Mucosa of descending colon (tissue), 3 donors: ENCODE data around the gene SPEG. TPM values are rescaled to one million over a fixed set of nuclear protein-coding genes. Genes with fewer than 3 reads are reported as not detected.

ENCODE experiments used
- ATAC-seq: fragments of 200-7000 bp; cut with Tn5 transposase; one replicate; pipeline ENCODE4 v1.9.1; 2020; ENCODE audit warnings: mild to moderate bottlenecking, moderate library complexity
- DNase-seq, 3 donors: peaks; one replicate each; pipeline ENCODE4 v3.0.0-alpha.2; 2020
- H3K36me3 ChIP-seq: fragments of 200-600 bp; one replicate; pipeline ENCODE4 v1.8.0; 2021; ENCODE audit warnings: low read depth, mild to moderate bottlenecking
- H3K4me1 ChIP-seq: fragments of 200-600 bp; one replicate; pipeline ENCODE4 v1.8.0; 2021; ENCODE audit warnings: low read depth, mild to moderate bottlenecking
- H3K4me3 ChIP-seq: fragments of 200-600 bp; one replicate; pipeline ENCODE4 v1.8.0; 2021; ENCODE audit warnings: mild to moderate bottlenecking
- H3K9me3 ChIP-seq: fragments of 200-600 bp; one replicate; pipeline ENCODE4 v1.8.0; 2021; ENCODE audit warnings: mild to moderate bottlenecking
- intact Hi-C, 2 donors: fragments of 100-400 bp; cut with DNase I in 1 of 2; cut with micrococcal nuclease in 1 of 2; formaldehyde crosslinking; loops; one replicate each; pipeline versions ENCODE4 v1.11.0 to v1.11.1; 2022; cut with DNase I, micrococcal nuclease
- total RNA-seq, 3 donors: library from RNA; stranded (reverse); fragmentation: NEBNext Ultra II Directional in 2 of 3; extraction: Animal tissue kit (Norgen Biotek cat#: 25700) in 2 of 3; gene quantifications; one replicate each; pipeline versions ENCODE4 v1.2.1 to v1.2.4, GENCODE V29; 2021 to 2023
- TF ChIP-seq, protein P1 (sequence below): fragments of 200-600 bp; IDR thresholded peaks from one replicate; pipeline ENCODE4 v1.8.0; 2022; ENCODE audit warnings: antibody characterized with exemption, mild to moderate bottlenecking
- donor health status: DM: no; HTN: no; CAD: no; lungs with moderate emphysema.
- donor health status: DM: no; HTN: no; CAD: no.
- donor health status: DM: no; HTN: yes; CAD: no.

The SPEG gene
- total RNA-seq, 3 donors from 2014 or later: 7.9 to 242 (median 22.2) TPM

DNA sequence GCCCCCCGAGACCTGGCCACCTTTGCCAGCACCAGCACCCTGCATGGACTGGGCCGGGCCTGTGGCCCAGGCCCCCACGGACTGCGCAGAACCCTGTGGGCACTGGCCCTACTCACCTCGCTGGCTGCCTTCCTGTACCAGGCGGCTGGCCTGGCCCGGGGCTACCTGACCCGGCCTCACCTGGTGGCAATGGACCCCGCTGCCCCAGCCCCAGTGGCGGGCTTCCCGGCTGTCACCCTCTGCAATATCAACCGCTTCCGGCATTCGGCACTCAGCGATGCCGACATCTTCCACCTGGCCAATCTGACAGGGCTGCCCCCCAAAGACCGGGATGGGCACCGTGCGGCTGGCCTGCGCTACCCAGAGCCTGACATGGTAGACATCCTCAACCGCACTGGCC, 80.2 kb downstream of the SPEG start:
- intact Hi-C loops: no loop called here
- DNase-seq (peak in 1 of 3 donors; percentile 49), ATAC-seq (no peak)
- Histone ChIP-seq H3K9me3 (no peaks in the 10 kb centered on the region), H3K4me3 (no peak overlapping the region), H3K4me1 (peaks cover 8% of the 10 kb centered on the region), H3K36me3 (no peaks in the 10 kb centered on the region)
- TF ChIP-seq, protein P1, sequence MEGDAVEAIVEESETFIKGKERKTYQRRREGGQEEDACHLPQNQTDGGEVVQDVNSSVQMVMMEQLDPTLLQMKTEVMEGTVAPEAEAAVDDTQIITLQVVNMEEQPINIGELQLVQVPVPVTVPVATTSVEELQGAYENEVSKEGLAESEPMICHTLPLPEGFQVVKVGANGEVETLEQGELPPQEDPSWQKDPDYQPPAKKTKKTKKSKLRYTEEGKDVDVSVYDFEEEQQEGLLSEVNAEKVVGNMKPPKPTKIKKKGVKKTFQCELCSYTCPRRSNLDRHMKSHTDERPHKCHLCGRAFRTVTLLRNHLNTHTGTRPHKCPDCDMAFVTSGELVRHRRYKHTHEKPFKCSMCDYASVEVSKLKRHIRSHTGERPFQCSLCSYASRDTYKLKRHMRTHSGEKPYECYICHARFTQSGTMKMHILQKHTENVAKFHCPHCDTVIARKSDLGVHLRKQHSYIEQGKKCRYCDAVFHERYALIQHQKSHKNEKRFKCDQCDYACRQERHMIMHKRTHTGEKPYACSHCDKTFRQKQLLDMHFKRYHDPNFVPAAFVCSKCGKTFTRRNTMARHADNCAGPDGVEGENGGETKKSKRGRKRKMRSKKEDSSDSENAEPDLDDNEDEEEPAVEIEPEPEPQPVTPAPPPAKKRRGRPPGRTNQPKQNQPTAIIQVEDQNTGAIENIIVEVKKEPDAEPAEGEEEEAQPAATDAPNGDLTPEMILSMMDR: no peak

DNA sequence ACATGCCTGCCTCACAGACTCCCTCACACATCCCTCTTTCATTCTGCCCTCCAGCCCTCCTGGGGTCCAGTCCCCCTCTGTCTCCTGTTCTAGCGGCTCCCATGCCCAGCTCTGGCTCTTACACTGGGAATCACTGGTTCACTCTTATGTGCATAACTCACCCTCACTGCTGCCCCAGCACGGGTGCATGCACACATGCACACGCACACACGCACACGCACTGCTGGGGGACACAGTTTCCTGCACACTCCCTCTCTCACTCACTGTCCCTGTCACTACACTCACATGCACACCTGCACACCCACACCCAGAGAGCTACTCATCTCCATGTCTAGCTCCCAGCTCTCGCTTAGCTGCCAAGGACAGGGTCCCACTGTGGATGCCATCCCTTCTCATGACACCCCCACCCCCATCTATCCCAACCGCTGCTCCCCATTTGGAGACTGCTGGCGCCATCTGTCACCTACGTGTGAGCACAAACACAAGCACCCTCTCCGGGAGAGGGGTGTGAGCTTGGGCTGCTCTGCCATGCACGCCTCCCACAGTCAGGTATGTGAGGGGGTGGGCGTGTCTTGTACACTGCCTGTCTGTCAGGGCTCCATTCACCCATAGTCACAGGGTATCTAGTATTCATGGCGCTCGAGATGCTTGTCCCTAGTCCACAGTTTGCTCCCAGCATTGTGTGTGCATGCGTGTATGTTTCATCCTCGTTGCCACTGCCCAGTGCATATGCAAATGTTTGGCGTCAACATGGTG, 81.4 kb downstream of the SPEG start:
- DNase-seq (peak in 1 of 3 donors; percentile 23), ATAC-seq (no peak)
- no peak overlapping the region for H3K4me3 ChIP-seq
- intact Hi-C loops: no loop called here
- no peaks in the 10 kb centered on the region for H3K9me3 ChIP-seq
- no peaks in the 10 kb centered on the region for H3K36me3 ChIP-seq
- H3K4me1 ChIP-seq: peaks cover 2% of the 10 kb centered on the region
- TF ChIP-seq, protein P1: no peak

DNA sequence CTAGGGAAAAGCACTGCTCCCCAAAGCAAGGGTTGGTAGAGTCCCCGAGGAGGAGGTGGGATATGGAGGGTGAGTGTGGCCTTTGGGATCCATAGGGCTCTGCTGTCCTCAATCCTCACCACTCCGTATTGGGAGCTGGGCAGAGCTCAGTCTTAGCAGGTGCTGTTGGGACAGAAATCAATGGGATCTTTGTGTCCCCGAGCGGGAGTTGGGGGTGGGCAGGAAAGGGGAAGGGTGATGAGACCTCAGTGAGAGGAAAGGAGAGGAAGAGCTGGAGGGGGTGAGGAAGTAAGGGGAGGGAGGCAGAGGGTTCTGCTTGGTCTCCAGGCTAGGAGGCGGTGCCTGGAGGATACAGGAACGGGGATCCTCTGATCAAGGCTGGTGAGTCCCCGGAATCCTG, 82.2 kb downstream of the SPEG start:
- TF ChIP-seq, protein P1: no peak

DNA sequence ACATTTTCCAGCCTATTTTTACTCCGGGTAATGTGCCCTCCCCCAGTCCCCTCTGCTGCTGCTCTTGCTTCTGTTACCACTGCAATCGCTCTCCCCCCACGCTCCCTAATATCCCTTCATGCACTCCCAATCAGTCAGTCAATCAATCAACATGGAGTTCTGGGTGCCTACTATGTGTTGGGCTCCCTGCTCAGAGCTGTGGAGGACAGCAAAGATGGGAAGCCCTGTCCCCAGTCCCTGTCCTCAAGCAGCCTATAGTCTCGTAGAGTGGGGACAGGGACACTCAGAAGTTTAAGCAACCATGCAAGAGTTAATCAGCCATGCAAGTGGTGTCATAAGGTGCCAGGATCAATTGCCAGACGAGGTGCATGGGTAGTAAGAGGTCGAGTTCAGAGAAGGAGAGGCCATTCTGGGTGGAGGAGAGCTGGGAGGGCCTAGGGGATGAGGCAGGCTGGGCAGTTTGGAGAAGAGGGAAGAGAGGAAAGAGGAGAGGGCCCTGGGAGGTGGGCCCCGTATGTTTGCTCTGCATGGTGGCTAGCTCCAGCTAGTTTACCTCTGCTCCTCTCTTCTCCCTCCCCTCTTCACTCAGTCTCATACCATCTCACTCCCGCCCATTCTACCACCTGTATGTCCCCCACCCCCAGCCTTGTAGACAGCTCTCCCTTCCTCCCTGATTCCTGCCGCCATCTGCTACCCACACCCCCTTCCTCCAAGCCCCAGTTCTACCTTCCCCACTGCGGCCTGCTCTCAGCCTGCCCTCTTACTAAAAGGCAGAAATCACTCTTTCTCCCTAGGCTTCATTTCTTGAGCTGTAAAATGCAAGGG, 83.5 kb downstream of the SPEG start:
- Histone ChIP-seq H3K4me3 (no peak overlapping the region), H3K4me1 (peaks cover 2% of the 10 kb centered on the region), H3K36me3 (no peaks in the 10 kb centered on the region), H3K9me3 (no peaks in the 10 kb centered on the region)
- DNase-seq (no peak), ATAC-seq (no peak)
- TF ChIP-seq, protein P1: no peak
- intact Hi-C loops: no loop called here

More for the DNA sequence above, 82.2 kb downstream of the SPEG start:
- Histone ChIP-seq H3K36me3 (no peaks in the 10 kb centered on the region), H3K4me1 (peaks cover 2% of the 10 kb centered on the region), H3K4me3 (no peak overlapping the region), H3K9me3 (no peaks in the 10 kb centered on the region)
- no peak for DNase-seq
- no peak for ATAC-seq
- intact Hi-C loops: no loop called here

DNA sequence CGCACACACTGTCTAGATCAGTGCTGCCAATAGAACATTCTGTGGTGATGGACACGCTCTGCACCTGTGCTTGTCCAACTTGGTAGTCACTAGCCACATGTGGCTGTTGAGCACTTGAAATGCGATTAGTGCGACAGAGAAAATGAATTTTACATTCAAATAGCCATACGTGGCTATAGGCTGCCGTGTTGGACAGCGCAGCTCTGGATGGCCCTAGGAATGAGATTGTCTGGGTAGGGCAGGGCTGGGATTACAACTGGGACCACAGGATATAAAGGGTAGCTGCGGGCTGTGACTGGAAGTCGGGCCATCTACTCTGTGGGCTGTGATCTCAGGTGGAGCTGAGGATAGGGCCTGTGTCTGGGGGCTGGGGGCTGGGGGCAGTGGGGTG, 84.9 kb downstream of the SPEG start:
- H3K9me3 ChIP-seq: no peaks in the 10 kb centered on the region
- ATAC-seq: no peak
- intact Hi-C loops: no loop called here
- H3K4me3 ChIP-seq: no peak overlapping the region
- H3K4me1 ChIP-seq: no peaks in the 10 kb centered on the region
- H3K36me3 ChIP-seq: no peaks in the 10 kb centered on the region
- no peak for DNase-seq
- TF ChIP-seq, protein P1: no peak
